Testis (tissue), 2 donors: ENCODE data around the gene GLYATL3.

Experiments used
- POLR2A ChIP-seq: fragments of 450-650 bp; IDR thresholded peaks from one replicate; pipeline ENCODE4 v1.6.1; 2017; ENCODE audit warnings: antibody characterized with exemption, mild to moderate bottlenecking, moderate library complexity
- TF ChIP-seq, protein P1 (sequence below), 3 experiments: fragments of 450-650 bp in 2 of 3; fragments of 200-600 bp in 1 of 3; sonication (generic) in 1 of 3; IDR thresholded peaks; one replicate each; pipeline ENCODE4 v1.5.1; 2016 to 2019; ENCODE audit warnings: antibody characterized with exemption in 3 of 3, mild to moderate bottlenecking in 2 of 3, moderate library complexity in 1 of 3

DNA sequence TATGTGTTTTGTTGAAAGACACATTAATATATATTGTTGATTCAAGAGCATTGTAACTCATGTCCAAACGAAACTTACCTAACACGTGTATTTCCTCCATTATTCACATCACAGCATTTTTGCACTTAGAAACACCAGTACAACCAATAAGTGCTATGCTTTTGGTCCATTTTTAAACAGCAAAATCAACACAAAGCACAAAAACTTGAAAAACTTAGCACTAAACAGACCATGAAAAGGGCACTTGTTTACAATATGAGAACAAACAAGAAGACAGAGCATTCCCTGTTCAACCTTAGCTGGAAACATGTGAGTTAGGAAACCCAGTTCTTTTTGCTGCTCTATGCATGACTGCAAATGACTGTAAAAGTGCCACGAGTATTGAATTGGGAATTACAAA, 9.6 kb downstream of the GLYATL3 start:
- TF ChIP-seq POLR2A: no peak
- TF ChIP-seq, protein P1, sequence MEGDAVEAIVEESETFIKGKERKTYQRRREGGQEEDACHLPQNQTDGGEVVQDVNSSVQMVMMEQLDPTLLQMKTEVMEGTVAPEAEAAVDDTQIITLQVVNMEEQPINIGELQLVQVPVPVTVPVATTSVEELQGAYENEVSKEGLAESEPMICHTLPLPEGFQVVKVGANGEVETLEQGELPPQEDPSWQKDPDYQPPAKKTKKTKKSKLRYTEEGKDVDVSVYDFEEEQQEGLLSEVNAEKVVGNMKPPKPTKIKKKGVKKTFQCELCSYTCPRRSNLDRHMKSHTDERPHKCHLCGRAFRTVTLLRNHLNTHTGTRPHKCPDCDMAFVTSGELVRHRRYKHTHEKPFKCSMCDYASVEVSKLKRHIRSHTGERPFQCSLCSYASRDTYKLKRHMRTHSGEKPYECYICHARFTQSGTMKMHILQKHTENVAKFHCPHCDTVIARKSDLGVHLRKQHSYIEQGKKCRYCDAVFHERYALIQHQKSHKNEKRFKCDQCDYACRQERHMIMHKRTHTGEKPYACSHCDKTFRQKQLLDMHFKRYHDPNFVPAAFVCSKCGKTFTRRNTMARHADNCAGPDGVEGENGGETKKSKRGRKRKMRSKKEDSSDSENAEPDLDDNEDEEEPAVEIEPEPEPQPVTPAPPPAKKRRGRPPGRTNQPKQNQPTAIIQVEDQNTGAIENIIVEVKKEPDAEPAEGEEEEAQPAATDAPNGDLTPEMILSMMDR (IDR thresholded peaks at IDR 0.05): no peak
